NCI-H2029 (cell line): ENCODE results near the gene POLDIP2.
A peak's percentile ranks its signal among the peaks of the same experiment; 100 is the strongest.

Experiments
- DNase-seq: peaks from one replicate; lab custom pipeline; 2025; lab: John Stamatoyannopoulos, UW

The POLDIP2 gene

GRCh38 chr17:28335959-28336871 is 21.1 kb downstream of the POLDIP2 start:
- peak; percentile 46 for DNase-seq

GRCh38 chr17:28335201-28335958 is 21.9 kb downstream of the POLDIP2 start, which contains the start of the genes IFT20 and TNFAIP1:
Gene IFT20, minus strand, starts transcription at chr17:28335472. Its CDS starts 3,487 bp downstream, at chr17:28331985.
Gene TNFAIP1, plus strand, starts transcription at chr17:28335761. Its CDS starts 3,761 bp downstream, at chr17:28339522.
- DNase-seq: peak; percentile 97

- DNase-seq: no peak
Measured at GRCh38 chr17:28334666-28335200, 22.6 kb downstream of the POLDIP2 start.

- DNase-seq: no peak
Measured at GRCh38 chr17:28334171-28334570, 23.2 kb downstream of the POLDIP2 start.

GRCh38 chr17:28333083-28333746 is 24.1 kb downstream of the POLDIP2 start:
- DNase-seq: no peak

GRCh38 chr17:28331891-28332420 is 25.4 kb downstream of the POLDIP2 start:
- DNase-seq: no peak

GRCh38 chr17:28330671-28331070 is 26.7 kb downstream of the POLDIP2 start:
- DNase-seq: no peak

- DNase-seq: no peak
Measured at GRCh38 chr17:28328325-28328724, 29.0 kb downstream of the POLDIP2 start.

GRCh38 chr17:28327709-28328108 is 29.6 kb downstream of the POLDIP2 start:
- DNase-seq: no peak

- DNase-seq: no peak
Measured at GRCh38 chr17:28327031-28327607, 30.2 kb downstream of the POLDIP2 start.

- DNase-seq: no peak
Measured at GRCh38 chr17:28326114-28326513, 31.2 kb downstream of the POLDIP2 start.

GRCh38 chr17:28325211-28325610 is 32.1 kb downstream of the POLDIP2 start:
- no peak for DNase-seq

GRCh38 chr17:28324781-28325180 is 32.5 kb downstream of the POLDIP2 start:
- no peak for DNase-seq

- DNase-seq: no peak
Measured at GRCh38 chr17:28324267-28324745, 33.0 kb downstream of the POLDIP2 start.

- no peak for DNase-seq
Measured at GRCh38 chr17:28320215-28321061, 36.9 kb downstream of the POLDIP2 start.

GRCh38 chr17:28319598-28319935 is 37.8 kb downstream of the POLDIP2 start:
- no peak for DNase-seq

- DNase-seq: peak; percentile 94
Measured at GRCh38 chr17:28318759-28319597, 38.3 kb downstream of the POLDIP2 start, which contains the start of gene TMEM97. Gene TMEM97, plus strand, starts transcription at chr17:28319200. Its CDS starts 40 bp downstream, at chr17:28319240.

GRCh38 chr17:28317966-28318758 is 39.2 kb downstream of the POLDIP2 start:
- no peak for DNase-seq
